ENCODE measurements around the gene UBE2QL1. TPM values are rescaled to one million over a fixed set of nuclear protein-coding genes. Genes with fewer than 3 reads are reported as not detected.

Gene UBE2QL1
- total RNA-seq, 2 experiments from 2014 or later: not detected

DNA sequence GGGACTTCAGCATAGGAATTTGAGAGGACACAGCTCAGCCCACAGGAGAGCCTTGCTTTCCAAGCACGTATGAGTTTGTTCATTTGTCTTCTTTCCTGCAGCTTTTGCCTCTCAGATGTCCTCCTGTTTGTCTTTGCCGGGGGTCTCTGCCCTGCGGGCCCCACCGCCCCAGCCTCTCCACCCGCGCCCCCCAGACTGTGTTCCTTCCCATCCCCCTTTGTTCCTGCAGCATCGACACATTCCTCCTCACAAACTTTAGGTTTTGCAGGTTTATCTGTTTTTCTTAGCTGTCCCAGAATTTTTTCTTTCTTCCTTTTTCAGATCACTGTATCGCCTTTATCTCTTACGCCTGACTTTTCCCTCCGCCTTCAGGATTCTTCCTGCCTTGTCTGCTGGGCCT lies 18.9 kb downstream of the UBE2QL1 start:
- no peaks in the 10 kb centered on the region for H3K36me3 Mint-ChIP-seq
- POLR2A ChIA-PET: no interaction called here
- no peak overlapping the region for H3K4me3 Mint-ChIP-seq
- H3K4me1 Mint-ChIP-seq: no peaks in the 10 kb centered on the region
- DNase-seq: no peak
- no peak for ATAC-seq (ENCODE audit: low read depth)
- H3K27me3 Mint-ChIP-seq: peaks cover 3% of the 10 kb centered on the region
- H3K9me3 Mint-ChIP-seq: no peaks in the 10 kb centered on the region
- H3K27ac Mint-ChIP-seq: no peak overlapping the region

GRCh38 chr5:6468104-6468503 lies 19.4 kb downstream of the UBE2QL1 start:
- POLR2A ChIA-PET: no interaction called here
- Mint-ChIP-seq H3K36me3 (no peaks in the 10 kb centered on the region), H3K27ac (no peak overlapping the region), H3K27me3 (peaks cover 5% of the 10 kb centered on the region), H3K4me1 (no peaks in the 10 kb centered on the region), H3K9me3 (no peaks in the 10 kb centered on the region), H3K4me3 (no peak overlapping the region)
- ATAC-seq (ENCODE audit: low read depth): no peak
- no peak for DNase-seq

GRCh38 chr5:6468870-6469269 lies 20.2 kb downstream of the UBE2QL1 start:
- Mint-ChIP-seq H3K27me3 (peaks cover 5% of the 10 kb centered on the region), H3K36me3 (no peaks in the 10 kb centered on the region), H3K4me1 (no peaks in the 10 kb centered on the region), H3K4me3 (no peak overlapping the region), H3K27ac (no peak overlapping the region), H3K9me3 (no peaks in the 10 kb centered on the region)
- POLR2A ChIA-PET: no interaction called here
- DNase-seq: no peak
- ATAC-seq (ENCODE audit: low read depth): no peak

- ATAC-seq (ENCODE audit: low read depth) (no peak), DNase-seq (no peak)
- Mint-ChIP-seq H3K36me3 (no peaks in the 10 kb centered on the region), H3K27me3 (peaks cover 5% of the 10 kb centered on the region), H3K9me3 (no peaks in the 10 kb centered on the region), H3K4me1 (no peaks in the 10 kb centered on the region), H3K27ac (no peak overlapping the region), H3K4me3 (no peak overlapping the region)
- POLR2A ChIA-PET: no interaction called here
These were observed 21.2 kb downstream of the UBE2QL1 start for GRCh38 chr5:6469836-6470235.

GRCh38 chr5:6470672-6471071 lies 22.0 kb downstream of the UBE2QL1 start:
- no peaks in the 10 kb centered on the region for H3K9me3 Mint-ChIP-seq
- H3K27ac Mint-ChIP-seq: no peak overlapping the region
- no peak for ATAC-seq (ENCODE audit: low read depth)
- H3K4me1 Mint-ChIP-seq: no peaks in the 10 kb centered on the region
- H3K36me3 Mint-ChIP-seq: no peaks in the 10 kb centered on the region
- POLR2A ChIA-PET: no interaction called here
- H3K4me3 Mint-ChIP-seq: no peak overlapping the region
- no peak for DNase-seq
- peaks cover 5% of the 10 kb centered on the region for H3K27me3 Mint-ChIP-seq

DNA sequence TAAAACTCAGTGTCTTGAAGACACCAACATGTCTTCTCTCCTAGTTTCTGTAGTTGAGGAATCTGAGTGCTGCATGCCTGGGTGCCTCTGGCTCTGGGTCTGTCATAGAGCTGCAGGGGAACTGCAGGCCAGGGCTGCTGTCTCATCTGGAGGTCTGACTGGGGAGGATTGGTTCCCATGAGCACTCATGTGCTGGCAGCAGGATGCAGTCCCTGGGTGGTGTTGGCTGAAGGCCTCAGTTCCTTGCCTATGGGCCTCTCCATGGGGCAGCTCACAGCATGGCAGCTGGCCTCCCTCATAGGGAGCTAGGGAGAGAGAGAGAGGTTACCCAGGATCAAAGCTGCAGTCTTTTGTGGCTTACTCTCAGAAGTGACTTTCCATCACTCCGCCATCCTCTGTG lies 22.6 kb downstream of the UBE2QL1 start:
- peaks cover 5% of the 10 kb centered on the region for H3K27me3 Mint-ChIP-seq
- no peak for ATAC-seq (ENCODE audit: low read depth)
- no peaks in the 10 kb centered on the region for H3K36me3 Mint-ChIP-seq
- no peaks in the 10 kb centered on the region for H3K9me3 Mint-ChIP-seq
- DNase-seq: no peak
- H3K4me3 Mint-ChIP-seq: no peak overlapping the region
- no peak overlapping the region for H3K27ac Mint-ChIP-seq
- POLR2A ChIA-PET: no interaction called here
- H3K4me1 Mint-ChIP-seq: no peaks in the 10 kb centered on the region

DNA sequence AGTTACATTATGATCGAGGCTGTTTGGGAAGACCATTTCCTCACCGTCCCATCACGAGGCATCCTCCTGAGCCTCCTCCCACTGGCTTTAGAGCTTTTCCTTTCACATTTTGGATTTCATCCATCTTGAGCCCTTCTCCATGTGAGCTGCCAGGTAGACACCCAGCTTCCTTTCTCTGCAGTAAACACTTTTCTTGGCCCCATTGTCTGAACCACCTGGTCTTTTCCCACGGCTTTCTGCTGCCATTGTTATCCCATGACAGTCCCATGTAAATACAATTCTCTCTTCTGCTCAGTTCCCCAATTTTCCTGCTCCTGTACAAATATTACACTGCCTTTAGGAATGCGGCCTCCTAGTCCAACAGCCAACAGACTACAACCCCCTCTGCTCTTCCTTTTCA lies 24.1 kb downstream of the UBE2QL1 start:
- H3K27ac Mint-ChIP-seq: no peak overlapping the region
- ATAC-seq (ENCODE audit: low read depth): no peak
- no peaks in the 10 kb centered on the region for H3K36me3 Mint-ChIP-seq
- H3K4me3 Mint-ChIP-seq: no peak overlapping the region
- no peaks in the 10 kb centered on the region for H3K9me3 Mint-ChIP-seq
- POLR2A ChIA-PET: no interaction called here
- DNase-seq: no peak
- H3K4me1 Mint-ChIP-seq: no peaks in the 10 kb centered on the region
- peaks cover 6% of the 10 kb centered on the region for H3K27me3 Mint-ChIP-seq

- H3K4me1 Mint-ChIP-seq: no peaks in the 10 kb centered on the region
- peaks cover 6% of the 10 kb centered on the region for H3K27me3 Mint-ChIP-seq
- ATAC-seq (ENCODE audit: low read depth) (no peak), DNase-seq (no peak)
- POLR2A ChIA-PET: no interaction called here
- no peak overlapping the region for H3K4me3 Mint-ChIP-seq
- H3K36me3 Mint-ChIP-seq: no peaks in the 10 kb centered on the region
- H3K27ac Mint-ChIP-seq: no peak overlapping the region
- H3K9me3 Mint-ChIP-seq: no peaks in the 10 kb centered on the region
These were observed 24.6 kb downstream of the UBE2QL1 start for GRCh38 chr5:6473284-6473683.

DNA sequence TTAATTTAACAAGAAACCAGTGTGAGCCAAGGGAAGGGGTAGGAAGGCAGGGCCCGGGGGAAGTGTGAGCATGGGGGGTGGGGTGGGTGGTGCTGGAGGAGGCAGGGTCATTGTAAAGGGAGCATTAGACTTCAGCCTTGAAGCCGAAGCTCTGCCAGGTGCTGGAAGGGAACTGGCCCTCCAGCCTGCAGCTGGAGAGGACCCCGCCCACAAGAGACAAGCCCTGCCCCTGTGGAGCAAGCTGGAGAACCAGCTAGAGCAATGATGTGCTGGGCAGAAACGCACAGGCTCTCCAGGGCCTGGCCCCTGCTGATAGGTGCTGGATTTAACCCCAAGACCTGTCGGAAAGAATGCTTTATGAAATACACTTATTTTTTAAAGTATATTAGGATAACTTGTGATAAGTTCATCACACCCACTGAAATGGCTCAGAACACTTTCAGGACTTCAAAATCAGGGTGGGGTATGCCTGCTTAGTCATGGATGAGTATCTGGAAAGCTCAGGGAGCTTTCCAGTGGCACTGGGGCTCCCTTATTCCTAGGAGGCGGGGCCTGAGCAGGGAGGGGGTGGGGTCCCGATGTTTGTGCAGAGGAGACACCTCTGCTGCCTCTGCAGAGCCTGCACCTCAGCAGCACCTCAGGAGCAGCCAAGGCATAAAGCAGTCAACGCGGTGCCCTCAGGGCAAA lies 27.1 kb downstream of the UBE2QL1 start:
- Mint-ChIP-seq H3K4me3 (no peak overlapping the region), H3K27me3 (peaks cover 6% of the 10 kb centered on the region), H3K36me3 (no peaks in the 10 kb centered on the region), H3K27ac (no peak overlapping the region), H3K9me3 (no peaks in the 10 kb centered on the region), H3K4me1 (no peaks in the 10 kb centered on the region)
- DNase-seq (no peak), ATAC-seq (ENCODE audit: low read depth) (no peak)
- POLR2A ChIA-PET: no interaction called here

DNA sequence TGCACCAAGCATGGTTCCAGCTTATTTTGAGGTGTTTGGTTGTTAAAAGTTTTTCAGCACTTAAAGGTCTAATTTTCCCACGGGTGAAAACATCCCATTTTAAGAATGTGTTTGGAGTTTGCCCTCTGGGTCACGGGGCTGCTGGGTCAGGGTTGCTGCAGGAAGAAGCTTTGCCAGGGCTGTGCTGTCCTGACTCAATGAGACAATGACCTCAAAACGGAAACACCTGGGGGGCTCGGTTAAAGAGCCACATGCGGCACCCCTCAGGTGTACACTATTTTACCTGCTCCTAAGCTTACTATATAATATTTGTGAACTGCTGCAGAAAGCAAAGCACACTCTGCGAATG lies 27.6 kb downstream of the UBE2QL1 start:
- POLR2A ChIA-PET: no interaction called here
- Mint-ChIP-seq H3K4me1 (no peaks in the 10 kb centered on the region), H3K36me3 (no peaks in the 10 kb centered on the region), H3K4me3 (no peak overlapping the region), H3K27me3 (peaks cover 6% of the 10 kb centered on the region), H3K9me3 (no peaks in the 10 kb centered on the region), H3K27ac (no peak overlapping the region)
- no peak for DNase-seq
- ATAC-seq (ENCODE audit: low read depth): no peak

GRCh38 chr5:6478793-6479192 lies 30.1 kb downstream of the UBE2QL1 start:
- H3K4me3 Mint-ChIP-seq: no peak overlapping the region
- no peaks in the 10 kb centered on the region for H3K4me1 Mint-ChIP-seq
- H3K36me3 Mint-ChIP-seq: no peaks in the 10 kb centered on the region
- POLR2A ChIA-PET: no interaction called here
- no peak for ATAC-seq (ENCODE audit: low read depth)
- no peak for DNase-seq
- H3K27me3 Mint-ChIP-seq: peaks cover 3% of the 10 kb centered on the region
- H3K27ac Mint-ChIP-seq: no peak overlapping the region
- no peaks in the 10 kb centered on the region for H3K9me3 Mint-ChIP-seq

DNA sequence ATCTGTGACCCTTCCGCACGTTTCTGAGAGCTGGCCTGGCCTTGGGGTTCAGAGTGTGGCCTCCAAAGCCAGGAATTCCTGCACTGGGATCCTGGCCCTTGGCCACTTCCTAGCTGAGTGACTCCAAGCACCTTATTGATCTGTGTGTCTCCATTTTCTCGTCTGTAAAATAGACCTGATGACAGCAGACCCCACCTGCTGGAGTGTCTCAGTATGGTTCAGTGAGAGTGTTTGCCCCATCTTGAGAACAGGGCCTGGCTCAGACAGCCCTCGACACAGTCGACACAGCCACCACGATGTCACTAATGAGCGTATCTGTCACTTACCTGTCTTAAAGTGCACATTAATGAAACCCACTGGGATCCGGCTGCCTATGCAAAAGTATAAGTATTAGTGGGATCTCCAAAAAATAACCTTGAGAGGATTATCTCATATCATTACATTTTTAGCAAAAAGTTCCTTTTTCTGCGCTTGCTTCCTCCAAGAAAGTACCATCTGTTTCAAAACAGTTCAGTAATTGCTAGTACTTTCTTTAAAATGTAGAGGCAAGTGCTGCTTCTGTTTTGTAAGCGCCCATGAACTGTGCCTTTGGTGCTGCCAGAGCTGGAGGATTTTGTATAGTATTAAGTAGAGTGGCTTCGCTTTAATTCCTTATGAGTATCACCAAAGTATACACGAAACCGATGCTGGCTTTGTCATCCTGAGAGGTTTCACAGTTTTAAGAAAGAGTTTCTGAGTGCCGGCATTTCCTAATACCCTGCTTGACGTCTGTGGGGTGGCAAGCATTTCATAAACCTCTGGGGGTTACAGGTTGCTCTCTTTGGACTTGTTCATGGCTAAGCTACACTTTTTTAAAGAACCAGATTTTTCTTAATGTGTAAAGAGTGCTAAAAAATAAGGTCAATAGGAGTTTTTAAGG lies 31.7 kb downstream of the UBE2QL1 start:
- no peaks in the 10 kb centered on the region for H3K36me3 Mint-ChIP-seq
- no peaks in the 10 kb centered on the region for H3K4me1 Mint-ChIP-seq
- POLR2A ChIA-PET: no interaction called here

DNA sequence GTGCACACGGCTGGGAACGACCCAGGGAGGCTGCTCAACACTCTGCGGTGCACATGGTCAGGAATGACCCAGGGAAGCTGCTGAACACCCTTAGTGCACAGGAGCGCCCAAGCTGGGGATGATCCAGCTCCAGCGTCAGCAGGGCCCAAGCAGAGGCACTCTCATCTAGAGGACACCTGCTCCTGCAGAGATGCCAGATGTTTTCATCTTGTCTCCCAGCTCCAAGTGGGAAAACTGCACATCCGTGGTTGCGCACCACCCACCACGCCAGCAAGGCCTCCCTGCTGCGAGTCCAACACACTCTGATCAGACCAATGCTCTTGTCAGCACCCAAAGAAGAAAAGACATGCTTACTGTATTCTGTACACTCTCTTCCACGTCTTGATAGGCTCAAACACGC lies 34.1 kb downstream of the UBE2QL1 start:
- Mint-ChIP-seq H3K27ac (no peak overlapping the region), H3K4me3 (no peak overlapping the region), H3K4me1 (no peaks in the 10 kb centered on the region), H3K36me3 (no peaks in the 10 kb centered on the region), H3K9me3 (no peaks in the 10 kb centered on the region), H3K27me3 (peaks cover 5% of the 10 kb centered on the region)
- DNase-seq (no peak), ATAC-seq (ENCODE audit: low read depth) (no peak)
- POLR2A ChIA-PET: no interaction called here

More for the DNA sequence above, 31.7 kb downstream of the UBE2QL1 start:
- H3K27me3 Mint-ChIP-seq: peaks cover 3% of the 10 kb centered on the region
- H3K4me3 Mint-ChIP-seq: no peak overlapping the region
- ATAC-seq (ENCODE audit: low read depth) (no peak), DNase-seq (no peak)
- no peak overlapping the region for H3K27ac Mint-ChIP-seq
- no peaks in the 10 kb centered on the region for H3K9me3 Mint-ChIP-seq

- H3K9me3 Mint-ChIP-seq: no peaks in the 10 kb centered on the region
These were observed 35.3 kb downstream of the UBE2QL1 start for GRCh38 chr5:6483880-6484382.

More at GRCh38 chr5:6483880-6484382, 35.3 kb downstream of the UBE2QL1 start:
- no peaks in the 10 kb centered on the region for H3K4me1 Mint-ChIP-seq
- POLR2A ChIA-PET: no interaction called here
- H3K36me3 Mint-ChIP-seq: no peaks in the 10 kb centered on the region
- peaks cover 6% of the 10 kb centered on the region for H3K27me3 Mint-ChIP-seq
- ATAC-seq (ENCODE audit: low read depth) (no peak), DNase-seq (no peak)
- H3K4me3 Mint-ChIP-seq: no peak overlapping the region
- no peak overlapping the region for H3K27ac Mint-ChIP-seq

All from activated naive CD8-positive, alpha-beta T cell treated with anti-CD3 and anti-CD28 coated beads, Interleukin-2, amount 10 ng/mL, durations not matched to agents 7 days and 5 days (primary cell).